PFSK-1 (cell line): ENCODE data around the gene ACTG2.

ENCODE experiments used
- POLR2AphosphoS5 ChIP-seq: IDR thresholded peaks from 2 replicates; pipeline ENCODE4 v1.6.1; 2012; ENCODE audit warnings: low read depth, mild to moderate bottlenecking, control low read depth, low read length, moderate library complexity
- SIN3A ChIP-seq: IDR thresholded peaks from 2 replicates; pipeline ENCODE4 v1.6.1; 2012; ENCODE audit warnings: mild to moderate bottlenecking, low read length, moderate library complexity, borderline replicate concordance; ENCODE audit not compliant: insufficient read depth
- TF ChIP-seq, protein P1 (sequence below), 2 experiments: IDR thresholded peaks; 2 replicates each; pipeline versions ENCODE4 v1.6.1 to v1.8.0; 2011 to 2012; ENCODE audit warnings: low read depth in 2 of 2, low read length in 2 of 2, control low read depth in 1 of 2, inconsistent platforms in 1 of 2, mild to moderate bottlenecking in 1 of 2, moderate library complexity in 1 of 2; ENCODE audit not compliant: insufficient read depth in 1 of 2

DNA sequence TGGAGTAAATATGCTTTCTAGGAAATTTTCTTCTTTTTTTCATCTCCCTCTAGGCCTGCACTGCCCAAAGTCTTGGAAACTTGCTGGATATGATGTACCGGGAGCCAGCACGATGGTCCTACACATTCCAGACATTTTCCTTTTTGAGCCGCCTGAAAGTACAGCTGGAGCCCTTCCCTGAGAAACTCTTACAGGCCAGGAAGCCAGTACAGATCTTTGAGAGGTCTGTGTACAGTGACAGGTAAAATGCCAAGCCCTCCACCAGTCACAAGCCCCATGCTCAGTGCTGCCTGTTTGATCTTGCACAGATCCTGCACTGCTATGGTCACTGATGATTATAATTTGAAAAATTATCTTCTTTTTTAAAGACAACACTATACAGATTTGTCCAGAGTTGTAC is 53.9 kb downstream of the ACTG2 start:
- no peak for TF ChIP-seq POLR2AphosphoS5
- TF ChIP-seq, protein P1, sequence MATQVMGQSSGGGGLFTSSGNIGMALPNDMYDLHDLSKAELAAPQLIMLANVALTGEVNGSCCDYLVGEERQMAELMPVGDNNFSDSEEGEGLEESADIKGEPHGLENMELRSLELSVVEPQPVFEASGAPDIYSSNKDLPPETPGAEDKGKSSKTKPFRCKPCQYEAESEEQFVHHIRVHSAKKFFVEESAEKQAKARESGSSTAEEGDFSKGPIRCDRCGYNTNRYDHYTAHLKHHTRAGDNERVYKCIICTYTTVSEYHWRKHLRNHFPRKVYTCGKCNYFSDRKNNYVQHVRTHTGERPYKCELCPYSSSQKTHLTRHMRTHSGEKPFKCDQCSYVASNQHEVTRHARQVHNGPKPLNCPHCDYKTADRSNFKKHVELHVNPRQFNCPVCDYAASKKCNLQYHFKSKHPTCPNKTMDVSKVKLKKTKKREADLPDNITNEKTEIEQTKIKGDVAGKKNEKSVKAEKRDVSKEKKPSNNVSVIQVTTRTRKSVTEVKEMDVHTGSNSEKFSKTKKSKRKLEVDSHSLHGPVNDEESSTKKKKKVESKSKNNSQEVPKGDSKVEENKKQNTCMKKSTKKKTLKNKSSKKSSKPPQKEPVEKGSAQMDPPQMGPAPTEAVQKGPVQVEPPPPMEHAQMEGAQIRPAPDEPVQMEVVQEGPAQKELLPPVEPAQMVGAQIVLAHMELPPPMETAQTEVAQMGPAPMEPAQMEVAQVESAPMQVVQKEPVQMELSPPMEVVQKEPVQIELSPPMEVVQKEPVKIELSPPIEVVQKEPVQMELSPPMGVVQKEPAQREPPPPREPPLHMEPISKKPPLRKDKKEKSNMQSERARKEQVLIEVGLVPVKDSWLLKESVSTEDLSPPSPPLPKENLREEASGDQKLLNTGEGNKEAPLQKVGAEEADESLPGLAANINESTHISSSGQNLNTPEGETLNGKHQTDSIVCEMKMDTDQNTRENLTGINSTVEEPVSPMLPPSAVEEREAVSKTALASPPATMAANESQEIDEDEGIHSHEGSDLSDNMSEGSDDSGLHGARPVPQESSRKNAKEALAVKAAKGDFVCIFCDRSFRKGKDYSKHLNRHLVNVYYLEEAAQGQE (IDR thresholded peaks at IDR 0.05; ENCODE audit: insufficient read depth in 1 of 2, low read depth in 2 of 2, low read length in 2 of 2): no peak
- no peak for TF ChIP-seq SIN3A
